Measurements from ENCODE around the gene UGDH. TPM values are rescaled to one million over a fixed set of nuclear protein-coding genes. Genes with fewer than 3 reads are reported as not detected.

Gene UGDH
- total and polyA plus RNA-seq, 4 donors: 33.1 to 241 (median 84.0) TPM

- Histone ChIP-seq H3K36me3 (ENCODE audit: control insufficient read depth in 4 of 4, insufficient read depth in 3 of 4, low read depth in 1 of 4, low read length in 3 of 4) (peaks cover 5 to 23% (median 14%) of the 10 kb centered on the region in 4 donors), H3K4me1 (ENCODE audit: control insufficient read depth in 4 of 4, insufficient read depth in 4 of 4, low read length in 3 of 4) (peaks cover 0 to 10% (median 8%) of the 10 kb centered on the region in 4 donors), H3K9me3 (ENCODE audit: control insufficient read depth in 4 of 4, low read length in 3 of 4) (no peaks in the 10 kb centered on the region), H3K27ac (ENCODE audit: low read depth in 1 of 2, low read length in 2 of 2) (no peak overlapping the region), H3K27me3 (ENCODE audit: control insufficient read depth in 4 of 4, insufficient read depth in 4 of 4, low read length in 3 of 4) (no peaks in the 10 kb centered on the region), H3K4me3 (ENCODE audit: low read depth in 1 of 3, low read length in 3 of 3) (no peak overlapping the region), H3K9ac (ENCODE audit: low read depth in 1 of 2, low read length in 2 of 2) (no peak overlapping the region)
- WGBS: 88% methylated on average over 9 of the region's 9 CpGs
- TF ChIP-seq YY1 (IDR thresholded peaks at IDR 0.05): no peak
- TF ChIP-seq ZBTB33 (IDR thresholded peaks at IDR 0.05): no peak
- no peak for TF ChIP-seq RAD21 (IDR thresholded peaks at IDR 0.05)
- no peak for TF ChIP-seq RXRA (IDR thresholded peaks at IDR 0.05)
- no peak for TF ChIP-seq EGR1 (IDR thresholded peaks at IDR 0.05; ENCODE audit: low read depth in 2 of 2)
- TF ChIP-seq GABPA (IDR thresholded peaks at IDR 0.05 in 1 of 2, conservative IDR thresholded peaks at IDR 0.05 in 1 of 2): no peak
- no peak for TF ChIP-seq FOXA1 (IDR thresholded peaks at IDR 0.05)
- no peak for TF ChIP-seq REST (IDR thresholded peaks at IDR 0.05)
- no peak for TF ChIP-seq HNF4G (IDR thresholded peaks at IDR 0.05)
- TF ChIP-seq JUND (IDR thresholded peaks at IDR 0.05): no peak
- TF ChIP-seq SP1 (IDR thresholded peaks at IDR 0.05): no peak
- TF ChIP-seq HNF4A (conservative IDR thresholded peaks at IDR 0.05): no peak
- no peak for TF ChIP-seq MAX (IDR thresholded peaks at IDR 0.05)
- no peak for TF ChIP-seq FOXA2 (IDR thresholded peaks at IDR 0.05)
- no peak for TF ChIP-seq CTCF (IDR thresholded peaks at IDR 0.05; ENCODE audit: low read depth, low read length, missing input control)
- TF ChIP-seq ATF3 (IDR thresholded peaks at IDR 0.05): no peak
- TF ChIP-seq NR2F2 (IDR thresholded peaks at IDR 0.05): no peak
- DNase-seq (ENCODE audit: low spot score): no peak
Measured at GRCh38 chr4:39559626-39560025, 32.4 kb upstream of the UGDH start.

All from liver (tissue), 9 donors.